CD4-positive, alpha-beta T cell treated with Interferon gamma for 1 hour (primary cell): ENCODE results near the gene POLR1A.

Source experiments
- DNase-seq: peaks from one replicate; pipeline ENCODE4 v3.0.0-alpha.2; 2020

POLR1A gene

DNA sequence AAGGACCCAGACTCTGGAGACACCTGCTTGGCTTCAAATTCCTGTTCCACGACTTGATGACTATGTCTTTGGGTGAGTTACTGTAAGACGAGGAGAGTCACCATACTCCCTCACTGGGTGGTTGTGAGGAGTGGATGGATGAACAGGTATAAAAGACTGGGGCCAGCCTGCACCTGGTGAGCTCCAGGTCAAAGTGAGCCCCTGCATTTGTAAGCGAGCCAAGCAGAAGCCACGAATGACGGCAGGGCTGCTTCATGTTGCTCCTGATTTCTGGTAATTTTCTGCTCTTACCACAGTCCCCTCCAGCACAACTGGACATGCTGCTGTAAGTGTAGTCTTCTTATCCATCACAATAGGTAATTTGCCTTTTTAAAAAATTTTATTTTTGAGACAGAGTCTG is 86.6 kb downstream of the POLR1A start:
- no peak for DNase-seq

DNA sequence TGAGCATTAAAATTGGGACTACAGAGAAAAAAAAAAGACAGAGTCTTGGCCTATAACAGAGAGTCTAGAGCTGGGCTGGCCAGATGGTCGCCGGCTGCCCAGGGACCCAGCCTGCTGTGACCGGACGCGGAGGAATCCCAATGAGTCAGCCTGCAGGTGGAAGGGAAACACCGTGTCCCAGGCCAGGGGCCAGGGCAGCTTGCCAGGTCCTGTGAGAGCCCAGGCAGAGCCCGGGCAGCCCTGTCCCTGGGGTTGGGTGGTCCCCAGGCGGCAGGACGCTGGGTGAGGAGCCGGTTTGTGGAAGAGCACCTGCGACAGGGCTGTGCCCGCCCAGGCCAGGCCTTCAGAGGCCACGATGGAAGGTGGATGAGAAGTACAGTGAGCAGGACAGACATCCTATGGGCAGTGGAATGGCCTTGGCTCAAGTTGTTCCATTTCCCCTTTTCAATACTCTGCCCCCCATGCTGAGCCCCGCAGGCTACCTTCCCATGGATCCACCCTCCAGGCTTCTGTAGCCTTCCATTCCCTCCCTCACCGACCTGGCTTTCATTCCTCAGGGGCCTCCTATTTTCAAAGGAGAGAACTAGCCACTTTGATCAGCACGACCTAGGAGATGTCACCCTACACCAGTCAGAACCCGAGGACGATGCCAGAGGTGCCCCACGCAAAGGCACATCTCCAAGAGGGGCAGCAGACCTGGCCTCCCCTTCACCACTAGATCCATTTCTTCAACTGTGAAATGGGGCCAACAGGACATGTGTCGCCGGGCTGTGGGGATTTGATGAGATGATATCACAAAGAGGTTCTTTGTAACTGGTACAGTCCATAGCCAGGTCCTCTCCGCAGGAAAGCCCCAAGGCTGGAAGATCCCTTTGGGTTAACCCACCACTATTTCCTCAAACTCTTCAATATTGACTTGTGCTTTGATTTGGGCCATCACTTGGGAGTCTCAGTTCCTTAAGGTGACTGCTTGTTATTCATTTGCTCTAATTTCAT is 87.5 kb downstream of the POLR1A start:
- DNase-seq = no peak

DNA sequence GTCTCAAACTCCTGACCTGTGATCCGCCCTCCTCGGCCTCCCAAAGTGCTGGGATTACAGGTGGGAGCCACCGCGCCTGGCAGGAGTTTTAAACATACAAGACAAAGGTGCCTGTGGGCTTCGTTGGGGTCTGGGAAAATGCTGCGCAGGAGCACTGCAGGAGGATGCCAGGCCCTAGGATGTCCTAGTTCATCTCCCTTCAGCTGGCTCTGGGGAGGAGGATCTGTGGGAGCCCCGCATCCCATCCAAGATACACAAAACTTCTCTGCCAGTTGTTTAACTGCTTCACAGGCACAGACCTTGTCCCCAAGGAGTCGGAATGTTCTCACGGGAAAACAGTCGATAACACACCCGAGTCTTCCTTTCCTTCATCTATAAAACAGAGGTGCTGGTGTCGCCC is 89.1 kb downstream of the POLR1A start:
- DNase-seq = no peak

DNA sequence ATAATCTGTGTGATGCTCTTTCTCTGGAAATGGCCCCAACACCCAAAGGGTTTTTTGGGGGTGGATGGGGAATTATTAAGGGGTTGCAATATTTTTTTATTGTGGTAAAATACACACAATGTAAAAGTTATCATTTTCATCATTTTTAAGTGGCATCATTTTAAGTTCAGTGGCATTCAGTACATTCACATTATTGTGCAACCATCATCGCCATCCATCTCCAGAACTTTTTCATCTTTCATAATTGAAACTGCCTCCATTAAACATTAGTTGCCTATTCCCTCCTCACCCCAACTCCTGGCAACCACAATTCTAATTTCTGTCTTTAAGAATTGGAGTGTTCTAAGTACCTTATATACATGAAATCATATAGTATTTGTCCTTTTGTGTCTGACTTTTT is 90.0 kb downstream of the POLR1A start:
- no peak for DNase-seq

GRCh38 chr2:86015006-86015405 is 90.7 kb downstream of the POLR1A start:
- no peak for DNase-seq

- DNase-seq = no peak
These were observed 91.2 kb downstream of the POLR1A start for GRCh38 chr2:86014493-86014892.

DNA sequence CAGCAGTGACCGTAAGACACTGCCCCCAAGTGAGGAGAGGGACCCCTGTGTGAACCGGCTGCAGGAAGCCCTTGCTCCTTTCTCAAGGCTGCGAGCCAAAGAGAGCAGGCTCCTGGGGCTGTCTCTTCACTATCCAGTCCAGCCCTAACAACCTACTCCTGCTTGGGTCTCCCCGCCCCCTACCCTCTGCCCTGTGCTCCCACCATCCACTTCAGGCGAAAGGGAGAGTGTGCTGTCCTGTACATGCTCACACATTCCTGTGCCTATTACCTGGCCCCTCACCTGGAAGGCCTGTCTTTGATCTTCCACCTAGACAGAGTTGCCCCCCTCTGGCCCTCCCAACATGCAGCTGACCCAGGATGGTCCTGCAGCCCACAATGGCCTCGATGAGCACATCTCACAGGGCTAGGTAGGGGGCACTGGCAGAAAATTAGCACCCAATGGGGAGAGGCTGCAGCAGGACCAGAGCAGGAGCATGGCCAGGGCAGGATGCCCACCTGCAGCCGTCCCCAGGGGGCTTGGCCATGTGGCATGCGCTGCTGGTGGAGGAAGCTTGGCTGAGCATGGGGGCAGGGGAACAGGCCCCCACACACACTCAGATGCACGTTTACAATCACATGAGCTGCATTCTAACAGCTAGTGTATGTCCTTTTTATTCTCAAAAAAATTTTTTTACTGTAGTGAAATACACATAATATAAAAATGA is 93.5 kb downstream of the POLR1A start:
- DNase-seq = no peak

GRCh38 chr2:86011449-86011941 is 94.2 kb downstream of the POLR1A start:
- DNase-seq = no peak

DNA sequence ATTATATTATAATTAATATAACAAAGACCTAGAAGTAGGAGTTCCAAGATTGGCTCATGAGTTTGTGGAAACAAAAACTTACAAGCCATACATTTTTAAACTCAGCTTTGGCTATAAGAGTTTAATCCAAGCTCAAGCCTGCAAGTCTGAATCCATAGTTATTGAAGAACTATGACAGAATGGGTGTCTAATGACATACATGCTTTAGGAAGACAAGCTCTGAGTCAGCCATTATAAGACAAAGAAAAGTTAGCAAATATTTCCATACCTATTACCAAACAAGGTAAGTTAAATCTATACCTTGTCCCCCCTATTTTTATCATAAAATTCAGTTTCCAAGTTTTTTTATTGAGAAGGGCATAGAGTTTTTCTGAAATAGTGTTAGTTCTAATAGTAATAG is 95.6 kb downstream of the POLR1A start:
- DNase-seq = no peak

GRCh38 chr2:86006524-86006923 is 99.2 kb downstream of the POLR1A start:
- DNase-seq = no peak

DNA sequence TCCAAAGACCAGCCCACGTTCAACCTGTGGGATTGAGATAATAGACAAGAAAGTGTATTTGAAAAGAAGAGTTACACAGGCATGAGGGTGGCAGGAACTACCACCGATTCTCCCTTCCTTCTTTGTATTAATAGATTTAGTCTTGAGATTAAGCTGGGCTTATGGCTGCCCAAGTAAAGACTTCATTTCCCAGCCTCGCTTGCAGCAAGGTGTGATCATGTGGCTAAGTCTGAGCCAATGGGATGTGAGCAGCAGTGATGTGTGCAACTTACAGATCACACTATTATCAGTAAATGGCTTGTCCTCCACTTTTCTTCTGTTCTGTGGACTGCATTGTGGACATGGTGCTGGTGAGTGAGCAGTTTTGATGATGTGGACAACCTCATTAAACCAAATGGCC is 101.7 kb downstream of the POLR1A start:
- no peak for DNase-seq

GRCh38 chr2:86003104-86003503 is 102.6 kb downstream of the POLR1A start:
- no peak for DNase-seq

GRCh38 chr2:86002375-86002774 is 103.3 kb downstream of the POLR1A start:
- no peak for DNase-seq

DNA sequence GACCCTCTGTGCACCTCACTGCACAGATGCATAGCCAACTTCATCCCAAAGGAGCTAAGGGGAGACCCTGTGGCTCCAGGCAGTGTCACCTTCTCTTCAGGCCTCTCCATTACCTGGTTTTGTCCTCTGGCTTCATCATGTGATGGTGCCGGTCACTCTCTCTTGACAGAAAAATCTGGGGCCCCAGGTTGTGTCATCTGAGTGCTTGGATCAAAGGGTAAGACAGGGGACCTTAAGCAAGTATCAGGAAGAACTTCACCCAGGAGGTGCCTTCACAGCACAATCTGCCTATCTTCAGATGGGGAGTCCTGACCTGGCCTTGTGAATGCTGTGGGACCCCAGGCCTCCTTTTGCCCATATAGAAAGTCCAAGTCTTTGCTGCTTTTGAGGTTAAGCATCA is 104.4 kb downstream of the POLR1A start:
- DNase-seq = no peak

- DNase-seq = no peak
These were observed 104.8 kb downstream of the POLR1A start for GRCh38 chr2:86000938-86001312.

GRCh38 chr2:86000131-86000937 is 105.4 kb downstream of the POLR1A start:
- no peak for DNase-seq

GRCh38 chr2:85999061-85999831 is 106.4 kb downstream of the POLR1A start:
- DNase-seq = peak; percentile 76

GRCh38 chr2:85998071-85998991 is 107.4 kb downstream of the POLR1A start:
- DNase-seq = peak; percentile 45

DNA sequence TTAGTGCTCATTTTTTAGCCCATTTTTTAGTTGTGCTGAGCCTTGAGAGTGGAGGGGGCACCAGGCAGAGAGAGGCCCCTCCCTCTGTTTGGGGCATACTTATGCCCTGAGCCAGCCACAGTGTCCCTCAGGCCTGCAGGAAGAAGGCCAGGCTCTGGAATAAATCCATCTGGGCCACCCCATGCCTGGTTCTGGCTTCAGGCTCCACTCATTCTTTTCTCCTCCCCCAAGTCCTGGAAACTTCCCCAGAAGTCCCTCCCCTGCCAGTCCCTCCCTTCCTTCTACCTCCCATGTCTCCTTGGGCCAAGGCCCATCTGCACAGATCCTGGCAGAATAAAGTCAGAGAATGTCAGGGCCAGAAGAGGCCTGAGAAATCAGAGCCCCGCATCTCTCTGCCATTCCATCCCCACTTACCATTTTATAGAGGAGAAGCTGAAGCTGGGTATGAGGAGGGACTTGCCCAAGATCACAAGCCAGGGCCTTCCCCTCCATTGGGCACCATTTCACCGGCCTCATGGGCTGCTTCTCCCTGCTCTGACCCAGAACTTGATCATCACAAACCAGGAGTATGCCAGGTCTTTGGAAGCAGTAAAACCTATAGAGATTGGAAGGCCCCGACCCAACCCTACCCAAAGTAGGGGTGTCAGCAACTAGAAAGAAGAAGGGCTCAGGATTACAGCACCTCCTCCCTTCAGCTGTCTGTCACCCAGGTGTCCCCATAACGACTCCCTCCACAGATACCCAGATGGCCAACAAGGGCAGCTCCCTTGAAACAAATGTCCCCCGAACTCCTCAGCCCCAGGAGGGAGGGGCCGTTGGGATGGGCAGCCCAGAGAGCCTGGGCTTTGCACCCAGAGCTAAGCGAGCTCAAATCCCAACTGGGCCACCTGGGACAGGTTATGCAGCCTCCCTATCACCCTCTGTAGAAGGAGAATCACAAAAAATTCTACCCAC is 108.4 kb downstream of the POLR1A start:
- no peak for DNase-seq

DNA sequence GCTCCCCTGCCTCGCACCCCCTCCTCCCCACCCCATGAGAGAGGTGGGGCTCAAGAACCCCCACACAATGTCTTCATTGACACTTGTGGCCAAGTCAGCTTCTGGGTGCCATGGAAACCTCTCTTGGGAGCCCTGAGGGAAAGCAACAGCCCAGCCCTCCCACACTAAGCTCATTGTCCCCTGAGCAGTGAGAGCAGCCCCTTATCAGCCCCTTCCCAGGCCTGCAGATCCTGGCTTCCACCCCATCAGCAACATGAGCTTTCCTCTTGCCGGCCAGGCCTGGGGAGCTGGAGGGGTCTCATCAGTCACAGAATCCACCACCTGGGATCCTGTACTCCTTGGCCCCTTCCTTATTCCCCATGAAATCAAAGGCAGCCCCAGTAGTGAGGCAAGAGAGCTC is 109.1 kb downstream of the POLR1A start:
- DNase-seq = no peak
